Stimulated activated CD8-positive, alpha-beta memory T cell treated with anti-CD3 and anti-CD28 coated beads, Interleukin-15, amount 100 ng/mL, for 48 hours (primary cell): ENCODE data around the gene CACNG3.

Source experiments
- DNase-seq, 2 donors: peaks; one replicate each; pipeline ENCODE4 v3.0.0-alpha.2; 2020; ENCODE audit warnings: low read depth in 2 of 2

CACNG3 gene

GRCh38 chr16:24394341-24394740 lies 138.2 kb downstream of the CACNG3 start:
- DNase-seq: no peak

DNA sequence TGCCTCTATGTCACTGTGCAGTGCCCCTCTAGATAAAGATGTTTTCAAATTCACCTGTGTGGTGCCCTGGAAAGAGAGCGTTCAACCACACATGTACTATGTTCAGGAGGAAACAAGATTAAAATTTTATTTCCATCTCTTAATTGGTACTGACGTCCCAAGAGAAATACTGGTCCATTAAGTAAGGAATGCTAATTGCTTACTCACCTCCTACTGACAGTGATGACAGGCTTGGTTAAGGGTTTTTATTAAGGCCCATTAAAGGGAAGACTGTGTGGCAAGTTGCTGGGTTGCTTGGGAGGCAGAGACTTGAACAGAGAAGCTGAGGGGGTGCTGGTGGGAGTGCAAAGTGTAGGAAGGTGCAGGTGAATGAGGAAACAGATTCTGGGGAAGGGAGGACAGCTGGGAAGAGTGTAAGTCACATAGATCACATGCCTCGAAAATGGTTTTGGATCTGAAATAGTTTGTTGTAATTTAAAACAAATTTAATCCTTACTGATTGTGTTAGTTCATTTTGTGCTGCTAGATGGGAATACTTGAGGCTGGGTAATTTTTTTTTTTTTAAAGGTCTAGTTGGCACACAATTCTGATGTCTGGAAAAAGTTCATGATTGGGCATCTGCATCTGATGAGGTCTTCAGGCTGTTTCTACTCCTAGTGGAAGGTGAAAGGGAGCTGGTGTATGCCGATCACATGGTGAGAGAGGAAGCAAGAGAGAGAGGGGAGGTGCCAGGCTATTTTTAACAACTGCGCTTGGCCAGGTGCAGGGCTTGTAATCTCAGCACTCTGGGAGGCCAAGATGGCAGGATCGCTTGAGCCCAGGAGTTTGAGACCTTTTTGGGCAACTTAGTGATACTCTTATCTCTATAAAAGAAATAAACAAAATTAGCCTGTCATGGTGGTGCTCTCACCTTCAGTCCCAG lies 140.5 kb downstream of the CACNG3 start:
- DNase-seq: no peak

DNA sequence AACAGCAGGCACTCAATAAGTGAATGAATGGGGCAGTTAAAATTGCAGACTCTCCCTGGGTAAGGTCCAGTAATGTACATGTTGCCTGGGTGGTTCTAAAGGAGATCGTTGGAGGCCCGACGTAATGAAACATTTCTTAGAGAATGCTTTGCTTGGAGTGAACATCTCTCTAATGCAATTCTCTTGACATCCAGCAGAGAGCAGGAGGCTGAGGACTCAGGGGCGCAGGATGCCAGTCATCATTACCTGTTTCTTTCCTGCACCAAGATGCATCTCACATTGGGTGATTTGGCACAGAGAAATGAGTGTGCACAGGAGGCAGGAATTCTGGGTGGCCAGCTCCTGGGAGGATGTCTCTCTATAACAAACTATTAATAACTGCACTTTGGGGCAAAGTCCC lies 152.9 kb downstream of the CACNG3 start:
- DNase-seq: no peak
